ENCODE measurements around the gene B9D2.

Gene B9D2

GRCh38 chr19:41308450-41309179 lies 55.3 kb downstream of the B9D2 start:
- DNase-seq, result peak; percentile 72 to 88

- no peak for DNase-seq
Measured at GRCh38 chr19:41307954-41308449, 55.9 kb downstream of the B9D2 start.

GRCh38 chr19:41307090-41307875 lies 56.7 kb downstream of the B9D2 start:
- DNase-seq, result no peak

GRCh38 chr19:41305927-41306793 lies 57.8 kb downstream of the B9D2 start:
- DNase-seq, result no peak

GRCh38 chr19:41304706-41305483 lies 59.1 kb downstream of the B9D2 start:
- no peak for DNase-seq

All from NCI-H187 (cell line).